ENCODE measurements around the gene ZC3H15.

The ZC3H15 gene

DNA sequence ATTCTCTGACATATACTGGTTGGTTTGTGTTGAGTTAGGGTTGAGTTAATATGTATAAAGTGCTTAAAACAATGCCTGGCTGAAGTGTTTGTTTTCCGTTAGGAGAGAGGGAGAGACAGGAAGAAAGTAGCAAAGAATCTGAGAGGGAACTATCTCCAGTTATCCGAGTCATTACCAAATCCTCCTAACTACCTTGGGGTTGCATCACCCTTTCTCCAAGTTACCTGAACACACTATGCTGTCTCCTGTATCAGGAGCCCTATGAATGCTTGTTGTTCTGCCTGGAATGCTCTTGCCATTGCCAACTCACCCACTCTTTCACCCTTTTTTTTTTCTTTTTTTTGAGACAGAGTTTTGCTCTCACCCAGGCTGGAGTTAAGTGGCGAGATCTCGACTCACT lies 55.9 kb downstream of the ZC3H15 start:
- DNase-seq (ENCODE audit: low read depth in 2 of 2) = no peak

DNA sequence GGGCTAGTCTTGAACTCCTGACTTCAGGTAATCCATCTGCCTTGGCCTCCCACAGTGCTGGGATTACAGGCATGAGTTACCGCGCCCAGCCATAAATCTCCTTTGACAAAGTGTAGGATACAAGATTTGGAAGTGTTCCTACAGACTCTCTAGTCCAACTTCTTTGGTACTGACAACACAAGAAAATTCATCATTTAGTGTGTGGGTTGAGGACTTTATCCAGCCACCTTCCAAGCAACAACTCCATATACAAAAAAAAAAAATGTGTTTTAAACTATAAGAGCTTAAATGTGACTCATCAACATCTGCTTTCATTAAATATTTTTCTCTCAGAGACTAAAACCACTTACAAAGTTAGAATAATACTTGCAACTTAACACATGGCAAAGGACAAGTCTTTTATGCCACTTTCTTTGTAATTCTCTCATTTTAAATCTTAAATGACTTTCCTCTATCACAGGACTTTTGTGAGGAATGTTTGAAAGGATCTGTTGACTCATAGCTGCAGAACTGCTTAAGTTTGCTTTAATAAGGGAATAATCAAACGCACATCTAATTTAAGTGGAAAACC lies 57.6 kb downstream of the ZC3H15 start:
- no peak for DNase-seq (ENCODE audit: low read depth in 2 of 2)

DNA sequence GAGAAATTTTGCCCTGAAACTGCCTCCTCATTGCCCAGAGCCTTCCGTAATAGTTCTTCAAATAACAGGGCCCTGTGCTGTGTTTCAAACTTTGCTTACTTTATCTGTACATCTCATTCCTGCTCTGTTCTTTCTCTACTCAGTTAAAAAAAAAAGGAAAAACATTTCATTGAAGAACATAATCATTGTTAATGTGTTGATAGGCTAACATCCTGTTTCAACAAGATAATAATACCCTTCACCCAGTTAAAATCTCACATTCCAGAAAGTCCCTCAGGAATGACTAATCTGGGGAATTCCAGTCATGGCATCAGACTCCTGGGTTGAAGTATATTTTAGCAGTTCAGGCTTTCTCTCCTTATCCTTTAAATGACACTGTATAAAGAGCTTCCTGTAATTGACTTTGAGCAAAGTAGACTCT lies 58.2 kb downstream of the ZC3H15 start:
- no peak for DNase-seq (ENCODE audit: low read depth in 2 of 2)

DNA sequence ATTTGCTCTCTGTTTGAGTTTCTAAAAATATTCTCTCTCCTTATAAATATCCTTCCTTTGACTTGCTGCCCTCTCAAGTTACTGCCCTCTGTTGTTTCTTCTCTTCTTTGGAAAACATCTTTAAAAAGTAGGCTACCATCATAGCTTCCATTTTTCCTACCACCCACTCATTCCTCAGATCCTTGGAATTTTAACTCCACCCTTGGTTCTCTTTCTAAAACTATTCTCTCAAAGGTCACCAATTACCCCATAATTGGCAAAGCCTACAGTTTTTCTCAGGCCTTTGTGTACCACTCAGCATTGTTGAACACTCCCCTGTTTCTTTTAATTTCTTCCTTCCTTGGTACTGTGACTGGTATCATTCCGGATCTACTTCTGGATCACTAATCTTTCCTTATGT lies 60.8 kb downstream of the ZC3H15 start:
- DNase-seq (ENCODE audit: low read depth in 2 of 2) = no peak

DNA sequence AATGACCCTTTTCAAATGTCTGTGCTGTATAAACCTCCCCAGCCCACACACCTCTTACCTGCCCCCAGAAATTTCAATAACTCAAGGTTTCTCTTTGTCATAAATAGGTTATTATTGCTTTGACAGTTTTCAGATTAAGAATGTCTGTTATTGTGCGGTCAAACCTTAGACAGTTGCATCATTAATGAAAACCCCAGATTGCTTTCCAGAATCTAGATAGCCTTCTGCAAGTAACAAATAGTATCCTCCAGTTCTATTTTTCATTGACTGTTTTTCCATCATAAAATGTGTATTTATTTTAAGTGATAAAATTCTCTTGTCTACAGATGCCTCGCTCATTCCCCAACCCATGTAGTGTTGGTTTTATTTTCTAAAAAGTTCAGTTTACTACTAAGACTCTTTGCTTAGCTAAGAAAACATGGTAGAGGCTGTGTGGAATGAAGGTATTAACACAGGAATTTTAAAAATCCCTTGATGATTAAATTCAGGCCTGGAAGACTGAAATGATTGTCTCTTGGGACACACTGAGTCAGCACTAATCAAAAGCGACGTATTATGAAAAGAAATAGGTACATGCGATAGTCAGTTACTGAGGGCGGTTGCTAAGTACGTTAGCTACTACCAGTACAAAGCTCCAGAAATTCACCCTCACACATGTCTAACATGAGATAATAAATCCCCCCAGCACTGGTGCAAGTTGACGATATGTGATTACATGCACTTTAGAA lies 65.4 kb downstream of the ZC3H15 start:
- DNase-seq (ENCODE audit: low read depth in 2 of 2) = no peak

DNA sequence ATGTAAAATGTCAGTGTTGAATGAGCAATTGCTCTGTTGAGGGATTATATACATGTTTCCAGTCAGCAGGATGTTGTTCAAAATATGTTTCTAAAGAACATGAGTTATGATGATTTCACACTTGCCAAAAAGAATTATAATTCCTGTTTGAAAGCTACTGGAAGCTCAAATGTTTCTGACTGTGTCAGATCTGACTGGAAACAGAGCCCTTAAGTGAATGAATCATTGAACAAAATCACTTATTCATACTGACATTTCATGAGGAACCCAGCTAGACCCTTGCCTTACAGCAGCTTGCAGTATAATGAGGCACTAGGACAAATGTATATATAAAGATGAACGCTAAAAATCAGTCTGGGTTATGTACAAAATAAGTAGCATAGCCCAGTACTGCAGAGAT lies 68.4 kb downstream of the ZC3H15 start:
- no peak for DNase-seq (ENCODE audit: low read depth in 2 of 2)

DNA sequence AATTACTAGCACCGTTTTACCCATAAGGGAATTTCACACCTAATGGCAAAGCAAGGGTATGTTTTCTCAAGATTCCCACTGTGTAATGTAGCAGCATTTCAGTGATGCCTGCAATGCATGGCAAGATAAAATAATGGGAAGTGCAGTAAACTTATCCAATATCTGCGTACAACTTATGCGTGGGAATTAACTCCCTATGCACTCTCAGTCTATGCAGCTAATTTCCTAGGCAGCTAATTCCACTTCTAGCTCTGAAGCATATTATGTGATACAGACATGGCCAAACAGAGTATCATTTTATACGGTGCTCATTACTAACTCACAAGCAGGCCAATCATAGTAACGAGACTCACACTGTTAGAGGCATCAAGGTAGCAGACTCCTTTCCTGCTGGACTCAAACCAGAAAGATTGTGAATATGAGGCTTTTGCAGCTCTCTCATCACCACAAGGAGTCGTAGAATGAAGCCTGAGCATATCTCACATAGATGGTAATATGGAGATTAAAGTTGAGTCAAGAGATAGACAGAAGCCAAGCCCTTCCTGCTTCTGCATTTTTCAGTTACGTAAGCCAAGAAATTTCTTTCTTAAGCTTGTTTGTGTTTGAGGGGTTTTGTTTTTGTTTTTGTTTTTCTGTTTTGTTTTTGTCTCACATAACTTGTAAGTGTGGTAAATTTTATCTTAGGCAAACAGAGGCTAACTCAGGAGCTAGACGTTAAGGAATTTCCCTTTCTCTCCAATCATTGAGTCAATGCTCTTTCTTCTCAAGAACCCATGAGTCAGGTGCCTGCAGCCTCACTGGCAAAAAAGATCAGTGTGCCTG lies 69.0 kb downstream of the ZC3H15 start:
- DNase-seq (ENCODE audit: low read depth in 2 of 2) = no peak

DNA sequence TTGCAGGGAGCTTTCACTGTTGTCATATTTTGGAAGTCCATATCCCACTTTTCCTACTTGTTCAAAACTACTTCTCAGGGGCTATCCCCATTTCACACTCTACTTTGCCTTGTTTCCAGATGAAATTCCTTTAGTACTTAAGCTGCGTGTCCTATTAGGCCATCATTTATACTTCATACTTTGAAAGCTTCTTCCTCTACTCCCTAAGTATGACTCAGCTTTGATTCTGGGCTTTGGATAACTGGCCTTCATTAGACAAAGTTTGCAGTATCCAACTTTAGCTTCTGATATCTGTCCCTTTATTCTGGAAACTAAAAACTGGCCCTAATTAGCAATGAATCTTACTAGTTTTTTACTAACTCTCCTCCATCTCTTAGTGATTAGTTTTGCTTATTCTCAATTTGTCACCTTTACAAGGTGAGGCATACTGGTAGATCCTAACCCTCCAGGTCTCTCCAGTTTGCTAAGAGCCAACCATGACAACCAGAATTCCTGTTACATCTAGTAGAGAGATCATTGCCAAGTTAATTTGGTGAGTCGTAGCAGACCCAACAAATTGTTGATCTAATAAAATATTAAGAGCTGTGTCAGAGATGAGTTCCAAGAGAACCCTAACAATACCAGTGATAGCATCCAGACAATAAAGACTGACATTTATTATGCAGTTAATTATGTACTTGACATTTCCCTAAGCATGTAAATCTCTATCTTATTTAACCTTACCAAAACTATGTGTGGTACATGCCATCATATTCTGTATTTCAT lies 72.6 kb downstream of the ZC3H15 start:
- DNase-seq (ENCODE audit: low read depth in 2 of 2) = no peak
